ENCODE measurements around the gene BIVM. TPM values are rescaled to one million over a fixed set of nuclear protein-coding genes. Genes with fewer than 3 reads are reported as not detected.

The BIVM gene
- total RNA-seq, 2 donors from 2014 or later: 26.8 to 33.2 TPM

GRCh38 chr13:102847272-102848234 is 48.6 kb downstream of the BIVM start:
- Histone ChIP-seq H3K36me3 (no peaks in the 10 kb centered on the region), H3K9me3 (no peaks in the 10 kb centered on the region), H3K27me3 (replicated peaks; ENCODE audit: insufficient read depth) (no peaks in the 10 kb centered on the region), H3K4me3 (peak overlapping the region; percentile 75), H3K27ac (peak overlapping the region; percentile 85 to 92), H3K4me1 (ENCODE audit: control insufficient read depth in 1 of 2, low read depth in 2 of 2) (peaks cover 7 to 18% of the 10 kb centered on the region in 2 donors)
- DNase-seq (ENCODE audit: low spot score): no peak
- ATAC-seq (ENCODE audit: insufficient number of reproducible peaks, low FRiP score, low read depth): no peak
- TF ChIP-seq CTCF (IDR thresholded peaks at IDR 0.05): peak; percentile 43

- ATAC-seq (ENCODE audit: insufficient number of reproducible peaks, low FRiP score, low read depth) (no peak), DNase-seq (ENCODE audit: low spot score) (no peak)
- H3K36me3 ChIP-seq: no peaks in the 10 kb centered on the region
- peaks cover 7 to 18% of the 10 kb centered on the region in 2 donors for H3K4me1 ChIP-seq (ENCODE audit: control insufficient read depth in 1 of 2, low read depth in 2 of 2)
- H3K9me3 ChIP-seq: no peaks in the 10 kb centered on the region
- no peaks in the 10 kb centered on the region for H3K27me3 ChIP-seq (replicated peaks; ENCODE audit: insufficient read depth)
- H3K4me3 ChIP-seq: no peak overlapping the region
- no peak for TF ChIP-seq CTCF (IDR thresholded peaks at IDR 0.05)
- no peak overlapping the region for H3K27ac ChIP-seq
Measured at GRCh38 chr13:102848956-102849355, 50.0 kb downstream of the BIVM start.

- H3K4me3 ChIP-seq: no peak overlapping the region
- peaks cover 3 to 14% of the 10 kb centered on the region in 2 donors for H3K4me1 ChIP-seq (ENCODE audit: control insufficient read depth in 1 of 2, low read depth in 2 of 2)
- ATAC-seq (ENCODE audit: insufficient number of reproducible peaks, low FRiP score, low read depth) (no peak), DNase-seq (ENCODE audit: low spot score) (no peak)
- no peak for TF ChIP-seq CTCF (IDR thresholded peaks at IDR 0.05)
- no peaks in the 10 kb centered on the region for H3K9me3 ChIP-seq
- H3K27me3 ChIP-seq (replicated peaks; ENCODE audit: insufficient read depth): no peaks in the 10 kb centered on the region
- peaks cover 23% of the 10 kb centered on the region for H3K36me3 ChIP-seq
- no peak overlapping the region for H3K27ac ChIP-seq
Measured at GRCh38 chr13:102852556-102852955, 53.6 kb downstream of the BIVM start.

GRCh38 chr13:102854675-102855074 is 55.8 kb downstream of the BIVM start:
- H3K27me3 ChIP-seq (replicated peaks; ENCODE audit: insufficient read depth): no peaks in the 10 kb centered on the region
- ATAC-seq (ENCODE audit: insufficient number of reproducible peaks, low FRiP score, low read depth) (no peak), DNase-seq (ENCODE audit: low spot score) (no peak)
- no peaks in the 10 kb centered on the region for H3K9me3 ChIP-seq
- no peak overlapping the region for H3K4me3 ChIP-seq
- no peak for TF ChIP-seq CTCF (IDR thresholded peaks at IDR 0.05)
- H3K27ac ChIP-seq: no peak overlapping the region
- peaks cover 38% of the 10 kb centered on the region for H3K36me3 ChIP-seq
- no peaks in the 10 kb centered on the region for H3K4me1 ChIP-seq (ENCODE audit: control insufficient read depth in 1 of 2, low read depth in 2 of 2)

GRCh38 chr13:102856557-102856956 is 57.6 kb downstream of the BIVM start:
- H3K27ac ChIP-seq: no peak overlapping the region
- H3K9me3 ChIP-seq: no peaks in the 10 kb centered on the region
- H3K36me3 ChIP-seq: peaks cover 52% of the 10 kb centered on the region
- no peak overlapping the region for H3K4me3 ChIP-seq
- no peaks in the 10 kb centered on the region for H3K4me1 ChIP-seq (ENCODE audit: control insufficient read depth in 1 of 2, low read depth in 2 of 2)
- no peak for DNase-seq (ENCODE audit: low spot score)
- TF ChIP-seq CTCF (IDR thresholded peaks at IDR 0.05): no peak
- ATAC-seq (ENCODE audit: insufficient number of reproducible peaks, low FRiP score, low read depth): no peak
- H3K27me3 ChIP-seq (replicated peaks; ENCODE audit: insufficient read depth): no peaks in the 10 kb centered on the region
